Endometrial microvascular endothelial cells (primary cell): ENCODE measurements around the gene ARID1A. TPM values are rescaled to one million over a fixed set of nuclear protein-coding genes. Genes with fewer than 3 reads are reported as not detected.
"Not testable (repeated sequence)": the region's sequence is repeated elsewhere in the genome, so short reads cannot be mapped to it uniquely, and the experiment has no call there.

Experiments used
- in situ Hi-C: cut with HindIII; loops from 2 replicates; pipeline ENCODE4 v1.10.0; 2017; ENCODE audit warnings: low sequenced_read_pairs, low pct_unique_long_range_greater_than_20kb; ENCODE audit errors: inconsistent ontology term
- total RNA-seq: library from RNA; depleted of rRNA; stranded (reverse); fragments of >200 nt; gene quantifications from one replicate; pipeline ENCODE4 v1.2.3, GENCODE V29; 2015; ENCODE audit errors: inconsistent ontology term

Gene ARID1A
- total RNA-seq, 1 donor from 2014 or later: 28.4 TPM

DNA sequence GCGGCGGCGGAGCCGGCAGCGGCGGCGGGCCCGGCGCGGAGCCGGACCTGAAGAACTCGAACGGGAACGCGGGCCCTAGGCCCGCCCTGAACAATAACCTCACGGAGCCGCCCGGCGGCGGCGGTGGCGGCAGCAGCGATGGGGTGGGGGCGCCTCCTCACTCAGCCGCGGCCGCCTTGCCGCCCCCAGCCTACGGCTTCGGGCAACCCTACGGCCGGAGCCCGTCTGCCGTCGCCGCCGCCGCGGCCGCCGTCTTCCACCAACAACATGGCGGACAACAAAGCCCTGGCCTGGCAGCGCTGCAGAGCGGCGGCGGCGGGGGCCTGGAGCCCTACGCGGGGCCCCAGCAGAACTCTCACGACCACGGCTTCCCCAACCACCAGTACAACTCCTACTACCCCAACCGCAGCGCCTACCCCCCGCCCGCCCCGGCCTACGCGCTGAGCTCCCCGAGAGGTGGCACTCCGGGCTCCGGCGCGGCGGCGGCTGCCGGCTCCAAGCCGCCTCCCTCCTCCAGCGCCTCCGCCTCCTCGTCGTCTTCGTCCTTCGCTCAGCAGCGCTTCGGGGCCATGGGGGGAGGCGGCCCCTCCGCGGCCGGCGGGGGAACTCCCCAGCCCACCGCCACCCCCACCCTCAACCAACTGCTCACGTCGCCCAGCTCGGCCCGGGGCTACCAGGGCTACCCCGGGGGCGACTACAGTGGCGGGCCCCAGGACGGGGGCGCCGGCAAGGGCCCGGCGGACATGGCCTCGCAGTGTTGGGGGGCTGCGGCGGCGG lies 1.0 kb downstream of the ARID1A start:
- in situ Hi-C loops: no loop called here

DNA sequence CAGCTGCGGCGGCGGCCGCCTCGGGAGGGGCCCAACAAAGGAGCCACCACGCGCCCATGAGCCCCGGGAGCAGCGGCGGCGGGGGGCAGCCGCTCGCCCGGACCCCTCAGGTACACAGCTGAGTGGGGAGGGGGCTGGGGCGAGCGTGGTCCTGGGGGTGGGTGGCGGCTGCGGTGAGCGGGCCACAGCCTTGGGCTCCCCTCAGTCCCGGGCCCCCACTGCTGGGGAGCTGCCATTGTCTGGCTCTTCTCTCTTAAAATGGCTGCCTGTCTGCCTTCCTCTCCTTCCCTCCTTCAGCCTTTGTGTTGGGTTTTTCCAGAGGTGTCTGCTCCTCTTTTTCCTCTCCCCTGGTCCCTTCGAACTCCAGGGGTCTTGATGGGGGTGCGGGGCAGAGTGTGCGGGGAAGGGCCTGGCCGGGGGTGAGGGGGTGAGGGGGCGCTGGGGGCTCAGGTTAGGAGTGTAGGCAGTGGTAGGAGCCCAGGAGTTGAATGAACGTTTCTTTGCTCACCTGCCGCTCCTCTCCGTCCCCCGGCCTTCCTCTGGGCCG lies 1.7 kb downstream of the ARID1A start:
- in situ Hi-C loops: no loop called here

DNA sequence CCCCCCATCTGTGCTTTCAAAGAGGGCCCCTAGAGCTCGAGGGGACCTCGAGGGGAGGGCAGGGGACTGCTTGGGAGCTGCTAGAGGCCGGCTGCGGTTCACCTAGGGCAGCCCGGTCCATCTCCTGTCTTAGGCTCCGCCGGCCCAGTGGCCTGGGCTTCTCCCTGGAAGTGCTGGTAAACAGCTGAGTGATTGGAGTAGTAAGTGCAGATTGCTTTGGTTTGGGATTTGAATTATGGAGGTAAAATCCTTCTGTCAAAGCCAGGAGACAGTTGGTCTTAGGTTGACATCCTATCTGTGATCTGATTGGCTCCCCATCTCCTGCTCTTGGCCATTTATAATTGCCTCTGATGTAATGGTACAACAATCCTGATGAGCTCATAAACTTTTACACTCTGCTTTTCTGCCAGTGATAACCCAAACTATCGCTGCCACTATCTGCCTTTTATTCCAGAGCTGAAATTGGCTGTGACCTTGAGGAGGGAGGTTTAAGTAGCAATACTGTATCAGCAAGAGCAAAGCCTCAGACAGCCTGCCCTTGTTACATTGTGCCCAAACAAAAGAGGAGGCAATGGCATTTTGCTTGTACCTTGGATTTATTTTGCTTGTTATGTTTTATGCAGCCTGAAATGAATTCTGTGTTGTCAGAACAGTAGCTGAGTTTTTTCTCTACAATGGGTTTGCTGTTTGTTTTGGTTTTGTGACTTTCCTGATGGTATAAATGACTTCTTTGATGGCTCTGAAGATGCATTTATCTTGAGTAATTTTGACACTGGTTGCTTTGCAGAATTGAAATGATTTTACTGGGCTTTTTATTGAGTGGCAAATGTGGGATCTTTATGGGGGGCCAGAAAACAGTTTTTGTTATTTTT lies 2.4 kb downstream of the ARID1A start:
- in situ Hi-C loops: no loop called here

DNA sequence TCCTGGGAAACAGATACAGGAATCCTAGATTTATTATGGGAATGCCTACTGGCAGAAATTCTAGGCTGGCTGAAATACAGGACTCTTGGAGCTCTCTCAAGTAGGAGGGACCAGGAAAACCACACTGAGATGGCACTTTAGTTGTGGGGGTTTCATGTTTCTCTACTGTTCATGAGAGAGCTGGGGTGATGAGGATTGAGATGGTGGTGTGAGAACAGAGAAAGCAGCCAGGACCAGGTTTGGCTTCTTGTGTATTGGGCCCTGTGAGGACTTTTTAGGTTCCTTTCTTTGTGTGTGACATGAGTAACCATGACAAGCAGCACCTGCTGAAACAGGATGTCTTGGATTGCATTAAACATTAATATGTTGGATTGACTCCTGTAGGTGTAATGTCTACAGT lies 4.9 kb downstream of the ARID1A start:
- in situ Hi-C loops: no loop called here

DNA sequence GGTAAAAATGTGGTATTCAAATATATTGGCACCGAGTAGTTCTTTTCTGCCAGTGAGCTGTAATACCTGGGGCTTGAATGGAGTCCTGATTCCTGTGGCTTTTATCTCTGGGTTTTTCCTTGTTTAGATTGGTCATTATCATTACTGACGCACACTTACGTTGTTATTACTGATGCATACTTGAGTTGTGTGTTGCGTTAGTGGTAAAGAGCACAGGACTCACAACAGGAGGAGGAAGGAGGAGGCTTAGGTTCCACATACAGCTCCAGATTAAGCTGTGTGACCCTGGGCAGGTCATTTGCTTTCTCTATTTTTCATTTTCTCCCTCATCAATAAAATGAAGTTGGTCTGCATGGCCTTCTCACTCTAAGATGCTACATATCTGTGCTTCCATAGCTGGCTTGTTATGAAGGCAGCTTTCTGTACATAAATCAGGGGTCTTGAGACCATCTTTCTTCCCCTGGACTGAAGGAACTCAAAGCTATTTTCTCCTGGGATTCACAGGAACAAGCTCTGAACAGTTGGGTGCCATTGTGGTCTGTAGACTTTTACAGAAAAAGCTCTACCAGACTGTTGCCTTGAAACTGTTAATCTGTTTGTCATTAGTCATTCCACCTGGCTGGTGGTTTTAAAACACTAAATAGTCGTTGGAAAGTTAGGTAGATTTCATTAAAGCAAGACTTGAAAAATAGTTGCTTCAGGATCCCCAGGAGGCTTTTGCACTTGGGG lies 5.6 kb downstream of the ARID1A start:
- in situ Hi-C loops: no loop called here

DNA sequence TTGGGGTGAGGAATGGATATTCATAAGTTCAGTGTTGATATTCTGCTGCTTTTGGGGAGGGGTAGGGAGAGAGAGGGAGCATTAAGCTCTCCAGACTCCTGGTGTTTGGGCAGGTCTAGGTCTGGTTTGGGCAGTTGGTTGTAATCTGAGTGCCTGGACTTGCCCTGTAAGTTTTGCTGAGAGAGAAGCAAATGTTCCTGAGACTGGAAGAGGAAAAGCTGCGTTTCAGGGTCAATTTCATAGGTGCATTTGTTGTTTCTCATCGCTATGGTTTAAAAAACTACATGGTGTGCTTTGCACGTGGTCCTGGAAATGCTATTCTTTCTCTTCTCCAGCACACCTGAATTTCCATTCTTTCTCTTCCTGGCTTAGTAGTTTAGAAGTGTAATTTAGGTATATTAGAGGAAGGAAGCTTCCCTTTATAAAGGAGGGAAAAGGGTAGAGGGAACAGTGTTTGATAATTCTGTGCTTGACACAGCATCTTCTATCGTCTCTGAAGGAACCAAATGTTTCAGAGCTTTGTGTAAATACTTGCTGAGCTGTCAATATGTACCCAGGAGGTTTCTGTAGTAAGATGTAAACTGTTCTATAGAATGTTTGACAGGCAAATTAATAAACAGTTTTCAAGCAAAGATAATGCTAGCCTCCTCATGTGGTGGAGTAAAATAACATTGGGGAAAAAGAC lies 6.3 kb downstream of the ARID1A start:
- in situ Hi-C loops: no loop called here

DNA sequence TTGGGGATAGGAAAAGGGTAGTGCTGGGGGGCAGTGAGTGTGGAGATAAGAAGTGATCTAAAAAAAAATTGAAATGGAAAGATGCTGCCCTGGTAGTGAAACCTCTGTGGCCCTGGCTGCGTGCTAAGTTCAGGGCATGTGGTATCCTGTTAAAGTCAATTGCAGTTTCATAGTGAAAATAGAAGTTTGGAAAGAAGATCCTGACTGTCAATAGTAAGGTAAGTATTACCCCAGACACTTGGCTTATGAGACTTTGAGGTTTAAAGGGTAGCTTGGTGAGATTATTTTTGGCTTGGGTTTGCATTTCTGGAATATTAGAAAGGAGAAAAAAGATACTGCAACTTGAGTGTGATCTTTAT lies 6.8 kb downstream of the ARID1A start:
- in situ Hi-C loops: no loop called here

DNA sequence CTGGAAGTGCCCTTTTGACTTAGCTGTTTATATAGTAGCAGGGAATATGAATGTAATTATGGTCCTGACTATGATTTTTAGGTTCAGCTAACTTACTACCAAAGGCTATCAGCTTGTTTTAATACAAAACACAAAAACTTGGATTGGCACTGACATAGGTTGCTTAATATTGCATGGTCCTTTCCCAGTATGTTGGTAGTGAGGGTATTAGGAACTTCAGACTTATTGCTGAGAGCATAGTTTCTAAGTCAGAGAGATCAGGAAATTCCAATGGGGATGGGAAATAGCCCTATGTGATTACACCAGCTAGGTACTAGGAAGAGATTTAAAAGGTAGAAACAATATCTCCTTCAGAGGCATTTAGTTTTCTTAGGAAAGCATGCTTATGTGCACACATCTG lies 7.7 kb downstream of the ARID1A start:
- in situ Hi-C loops: no loop called here

DNA sequence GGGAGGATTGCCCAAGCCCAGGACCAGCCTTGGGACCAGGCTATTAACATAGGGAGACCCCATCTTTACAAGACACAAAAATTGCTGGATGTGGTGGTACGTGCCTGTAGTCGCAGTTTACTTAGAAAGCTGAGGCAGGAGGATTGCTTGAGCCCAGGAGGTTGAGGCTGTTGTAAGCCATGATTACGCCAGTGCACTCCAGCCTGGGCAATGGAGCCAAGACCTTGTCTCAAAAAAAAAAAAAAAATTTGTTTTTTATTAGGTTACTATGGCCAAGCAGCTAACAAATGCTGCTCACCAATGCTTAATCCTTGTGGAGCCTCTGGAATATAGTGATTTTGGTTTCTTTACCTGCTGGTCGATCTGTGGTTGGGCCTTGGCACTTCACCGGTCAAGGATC lies 8.8 kb downstream of the ARID1A start:
- in situ Hi-C loops: no loop called here

DNA sequence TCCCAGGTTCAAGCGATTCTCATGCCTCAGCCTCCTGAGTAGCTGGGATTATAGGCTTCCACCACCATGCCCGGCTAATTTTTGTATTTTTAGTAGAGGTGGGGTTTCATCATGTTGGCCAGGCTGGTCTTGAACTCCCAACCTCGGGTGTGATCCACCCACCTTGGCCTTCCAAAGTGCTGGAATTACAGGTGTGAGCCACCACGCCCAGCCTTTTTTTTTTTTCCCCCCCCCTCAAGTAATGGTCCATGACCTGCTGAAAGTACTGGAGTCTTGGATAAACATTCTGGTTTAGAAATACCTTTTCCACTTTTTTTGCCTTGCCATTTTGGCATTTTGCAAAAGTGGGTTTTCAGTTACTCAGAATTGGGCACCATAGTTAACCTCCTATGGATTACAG lies 9.4 kb downstream of the ARID1A start:
- in situ Hi-C loops: not testable (repeated sequence)

DNA sequence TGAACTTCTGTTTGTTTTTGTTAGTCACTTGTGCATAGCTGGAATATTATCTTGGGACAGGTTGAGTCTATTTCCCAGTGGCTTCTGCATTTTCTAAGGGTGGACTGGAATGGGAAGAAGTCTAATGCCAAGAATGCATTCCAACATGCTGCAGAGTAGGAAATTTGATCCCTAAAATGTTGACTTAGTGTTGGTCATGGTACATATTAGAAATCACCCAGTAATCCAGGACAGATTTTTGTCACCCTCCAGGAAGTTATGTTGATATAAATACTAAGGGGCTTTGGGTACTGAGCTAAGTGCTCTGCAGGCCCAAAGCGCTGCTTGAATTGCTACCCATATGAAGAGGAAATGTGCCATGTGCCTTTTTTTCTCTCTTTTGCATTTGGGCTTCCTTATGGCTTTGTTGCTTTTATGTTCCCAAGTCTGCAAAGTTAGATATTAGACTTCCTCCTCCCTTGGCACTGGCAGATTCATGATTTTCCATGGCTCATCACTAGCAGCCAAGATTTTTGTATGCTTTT lies 10.0 kb downstream of the ARID1A start:
- in situ Hi-C loops: no loop called here

DNA sequence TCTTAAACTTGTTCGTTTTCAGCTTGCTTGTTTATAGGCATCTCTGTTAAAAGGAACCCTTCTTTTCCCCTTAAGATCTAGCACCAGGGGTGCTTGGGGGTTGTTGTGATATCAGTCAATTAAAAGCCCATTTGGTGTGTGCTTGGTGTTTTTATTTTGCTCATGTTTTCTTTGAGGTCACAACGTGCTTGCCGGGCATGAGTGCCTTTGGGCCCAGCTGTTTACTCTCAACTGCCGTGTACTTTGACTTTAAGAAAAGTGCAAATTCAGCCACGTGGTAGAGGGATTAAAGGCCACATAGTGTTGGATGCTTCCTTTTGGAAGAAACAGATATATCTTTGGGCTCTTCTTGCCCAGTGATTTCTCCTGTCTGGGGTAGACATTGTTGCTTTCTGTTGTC lies 10.5 kb downstream of the ARID1A start:
- in situ Hi-C loops: no loop called here

DNA sequence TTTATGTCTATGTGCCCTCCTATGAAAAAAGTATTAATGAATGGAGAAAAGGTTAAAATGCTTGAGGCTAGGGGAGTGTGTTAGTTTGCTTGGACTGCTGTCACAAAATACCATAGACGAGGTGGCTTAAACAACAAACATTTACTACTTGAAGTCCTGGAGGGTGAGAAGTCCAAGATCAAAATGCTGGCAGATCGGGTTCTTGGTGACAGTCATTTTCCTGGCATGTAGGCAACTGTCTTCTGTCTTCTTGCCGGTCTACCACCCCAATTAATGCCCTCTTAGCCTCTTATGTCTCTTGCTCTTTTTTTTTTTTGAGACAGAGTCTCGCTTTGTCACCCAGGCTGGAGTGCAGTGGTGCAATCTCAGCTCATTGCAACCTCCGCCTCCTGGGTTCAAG lies 15.0 kb downstream of the ARID1A start:
- in situ Hi-C loops: no loop called here

DNA sequence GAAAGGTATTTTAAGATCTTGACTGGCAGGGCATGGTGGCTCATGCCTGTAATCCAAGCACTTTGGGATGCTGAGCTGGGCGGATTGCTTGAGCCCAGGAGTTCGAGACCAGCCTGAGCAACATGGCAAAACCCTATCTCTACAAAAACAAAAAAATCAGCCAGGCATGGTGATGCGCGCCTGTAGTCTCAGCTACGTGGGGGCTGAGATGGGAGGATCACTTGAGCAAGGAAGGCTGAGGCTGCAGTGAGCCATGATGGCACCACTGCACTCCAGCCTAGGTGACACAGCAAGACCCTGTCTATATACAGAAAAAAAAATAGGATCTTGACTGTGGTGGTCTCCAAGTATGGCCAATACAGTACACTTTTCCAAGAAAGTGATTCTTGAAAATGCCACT lies 16.0 kb downstream of the ARID1A start:
- in situ Hi-C loops: no loop called here

DNA sequence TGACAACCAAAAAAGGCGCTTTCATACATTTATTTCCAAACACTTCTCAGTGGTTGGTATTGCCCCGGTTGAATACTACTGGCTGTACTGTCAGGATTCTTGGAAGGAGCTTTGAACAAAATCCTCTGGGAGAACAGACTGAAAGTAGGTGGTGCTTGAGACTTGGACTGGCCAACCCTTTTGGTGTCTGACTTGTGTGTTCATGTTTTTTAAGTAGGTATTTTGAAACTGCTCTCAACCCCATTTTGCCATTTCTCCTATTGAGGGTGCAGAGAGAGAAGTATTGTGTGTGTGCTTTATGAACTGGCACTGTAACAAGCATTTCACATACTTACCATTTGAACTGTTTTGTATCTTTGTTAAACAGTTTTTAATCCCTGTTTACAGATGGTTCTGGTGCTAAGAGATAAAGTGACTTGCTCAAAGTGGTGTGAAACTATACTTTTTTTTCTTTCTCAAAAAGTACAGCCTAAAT lies 21.2 kb downstream of the ARID1A start:
- in situ Hi-C loops: no loop called here

DNA sequence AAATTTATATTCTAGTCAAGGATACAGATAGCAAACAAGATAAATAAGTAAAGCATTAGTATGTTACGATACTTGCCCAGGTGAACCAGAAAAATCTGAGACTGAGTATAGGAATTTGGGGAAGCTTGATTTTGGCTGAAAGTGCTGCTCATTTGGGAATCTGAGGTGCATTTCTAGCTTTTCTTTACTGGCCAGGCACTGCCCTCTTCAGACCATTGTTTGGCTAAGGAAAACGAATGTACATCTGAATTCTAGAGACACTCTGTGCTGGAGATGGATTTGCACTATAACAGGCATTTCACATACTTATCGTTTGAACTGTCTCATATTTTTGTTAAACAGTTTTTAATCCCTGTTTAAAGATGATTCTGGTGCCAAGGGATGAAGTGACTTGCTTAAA lies 23.4 kb downstream of the ARID1A start:
- in situ Hi-C loops: no loop called here

DNA sequence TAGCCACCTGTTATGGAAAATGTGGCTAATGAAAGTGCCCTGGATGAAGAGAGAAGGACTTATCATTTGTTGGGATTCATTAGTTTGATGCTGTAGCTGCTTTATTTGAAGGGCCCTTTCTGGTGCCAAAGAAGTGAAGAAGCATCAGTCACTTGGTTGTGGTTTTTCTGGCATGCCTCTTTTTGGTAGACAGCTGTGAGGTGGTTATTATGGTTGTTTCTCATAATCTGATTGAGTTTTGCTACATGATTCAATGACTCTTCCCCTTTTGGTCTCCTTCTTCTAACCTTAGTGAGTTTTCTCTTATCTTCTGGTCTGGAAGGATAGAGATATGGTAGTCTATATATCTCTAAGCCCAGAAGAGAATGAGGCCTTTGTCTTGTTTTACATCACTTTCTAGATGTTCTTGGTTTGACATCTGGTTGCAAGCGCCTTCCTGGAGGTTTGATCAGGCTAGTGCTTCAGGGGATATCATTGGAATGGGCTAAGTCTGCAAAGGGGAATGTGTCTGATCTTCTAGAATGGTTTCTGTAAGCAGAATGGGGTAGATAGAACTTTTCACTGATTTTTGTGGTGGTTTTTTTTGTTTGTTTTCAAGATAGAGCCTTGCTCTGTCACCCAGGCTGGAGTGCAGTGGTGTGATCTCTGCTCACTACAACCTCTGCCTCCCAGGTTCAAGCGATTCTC lies 26.0 kb downstream of the ARID1A start:
- in situ Hi-C loops: no loop called here
